Tongue (tissue), 2 donors: Measurements from ENCODE around the gene CNFN. TPM values are rescaled to one million over a fixed set of nuclear protein-coding genes. Genes with fewer than 3 reads are reported as not detected.
A peak's percentile ranks its signal among the peaks of the same experiment; 100 is the strongest.

Source experiments
- DNase-seq: peaks from one replicate; pipeline ENCODE4 v3.0.0-alpha.2; 2015
- total RNA-seq: library from RNA; depleted of rRNA; stranded (reverse); fragments of >200 nt; gene quantifications from one replicate; pipeline ENCODE4 v1.2.3, GENCODE V29; 2014

CNFN gene
- total RNA-seq = 1.6 TPM

GRCh38 chr19:42389899-42390298 lies at the start of gene CNFN:
Gene CNFN, minus strand, starts transcription at chr19:42390297. Its CDS starts 1,260 bp downstream, at chr19:42389037.
- DNase-seq = no peak

- DNase-seq = no peak
Measured at GRCh38 chr19:42436006-42436405, 45.9 kb upstream of the CNFN start.

GRCh38 chr19:42435316-42435715 lies 45.2 kb upstream of the CNFN start:
- no peak for DNase-seq

GRCh38 chr19:42433503-42434260 lies 43.6 kb upstream of the CNFN start:
- peak; percentile 72 for DNase-seq

- DNase-seq = no peak
Measured at GRCh38 chr19:42431486-42431885, 41.4 kb upstream of the CNFN start.

GRCh38 chr19:42428676-42429075 lies 38.6 kb upstream of the CNFN start:
- DNase-seq = no peak

GRCh38 chr19:42427313-42427712 lies 37.2 kb upstream of the CNFN start, which contains the start of gene LIPE:
Gene LIPE, minus strand, starts transcription at chr19:42427388. Its CDS starts 239 bp downstream, at chr19:42427149.
- peak; percentile 73 for DNase-seq

GRCh38 chr19:42426643-42427042 lies 36.5 kb upstream of the CNFN start:
- DNase-seq = no peak

GRCh38 chr19:42424712-42425131 lies 34.6 kb upstream of the CNFN start:
- no peak for DNase-seq

- no peak for DNase-seq
Measured at GRCh38 chr19:42424345-42424707, 34.2 kb upstream of the CNFN start.

- DNase-seq = peak; percentile 97
Measured at GRCh38 chr19:42423462-42424344, 33.6 kb upstream of the CNFN start.

- peak; percentile 71 for DNase-seq
Measured at GRCh38 chr19:42422901-42423461, 32.9 kb upstream of the CNFN start.

GRCh38 chr19:42422092-42422900 lies 32.2 kb upstream of the CNFN start:
- peak; percentile 29 for DNase-seq

GRCh38 chr19:42421591-42422031 lies 31.5 kb upstream of the CNFN start:
- no peak for DNase-seq

- DNase-seq = no peak
Measured at GRCh38 chr19:42421101-42421500, 31.0 kb upstream of the CNFN start.

GRCh38 chr19:42420055-42420544 lies 30.0 kb upstream of the CNFN start:
- DNase-seq = no peak

GRCh38 chr19:42419309-42419708 lies 29.2 kb upstream of the CNFN start:
- no peak for DNase-seq

- peak; percentile 56 for DNase-seq
Measured at GRCh38 chr19:42412661-42413076, 22.6 kb upstream of the CNFN start.

GRCh38 chr19:42412227-42412626 lies 22.1 kb upstream of the CNFN start:
- peak; percentile 53 for DNase-seq

- DNase-seq = no peak
Measured at GRCh38 chr19:42411581-42412178, 21.6 kb upstream of the CNFN start.

GRCh38 chr19:42410371-42410770 lies 20.3 kb upstream of the CNFN start:
- DNase-seq = no peak
